DND-41 (cell line): ENCODE results near the gene SGTA.

Experiments used
- ATAC-seq: fragments of 200-7000 bp; cut with Tn5 transposase; 3 replicates; pipeline ENCODE4 v1.9.1; 2021; ENCODE audit warnings: low read depth; ENCODE audit not compliant: insufficient read depth
- DNase-seq: peaks from one replicate; pipeline ENCODE4 v3.0.0-alpha.2; 2020
- H2AFZ ChIP-seq: 2 replicates; pipeline ENCODE4 v1.6.0; 2012; ENCODE audit warnings: low read depth, low read length
- H3K27ac ChIP-seq: 2 replicates; pipeline ENCODE4 v1.5.1; 2012; ENCODE audit warnings: low read length, inconsistent platforms
- H3K27me3 ChIP-seq: fragments of 200-600 bp; sonication (generic); 2 replicates; pipeline ENCODE4 v1.6.0; 2012; ENCODE audit warnings: low read length, mild to moderate bottlenecking, inconsistent platforms; ENCODE audit not compliant: insufficient read depth, poor library complexity
- H3K36me3 ChIP-seq: 2 replicates; pipeline ENCODE4 v1.5.1; 2012; ENCODE audit warnings: low read length, inconsistent platforms; ENCODE audit not compliant: insufficient read depth
- H3K4me1 ChIP-seq: 2 replicates; pipeline ENCODE4 v1.5.1; 2012; ENCODE audit warnings: mild to moderate bottlenecking, low read length; ENCODE audit not compliant: insufficient read depth
- H3K4me2 ChIP-seq: 2 replicates; pipeline ENCODE4 v1.6.0; 2012; ENCODE audit warnings: mild to moderate bottlenecking, moderate library complexity, low read length, inconsistent platforms; ENCODE audit not compliant: insufficient read depth
- H3K4me3 ChIP-seq, 2 experiments: fragments of 200-600 bp in 1 of 2; shearing (Covaris generic) in 1 of 2; 2 replicates each; pipeline ENCODE4 v1.5.1; 2012 to 2016; ENCODE audit warnings: inconsistent platforms in 2 of 2, low read length in 2 of 2, mild to moderate bottlenecking in 2 of 2, low read depth in 1 of 2, moderate library complexity in 1 of 2
- H3K79me2 ChIP-seq: 2 replicates; pipeline ENCODE4 v1.6.0; 2012; ENCODE audit warnings: low read length, inconsistent platforms; ENCODE audit not compliant: insufficient read depth
- H3K9ac ChIP-seq: 2 replicates; pipeline ENCODE4 v1.6.0; 2012; ENCODE audit warnings: low read depth, mild to moderate bottlenecking, inconsistent platforms, low read length, moderate library complexity
- H3K9me3 ChIP-seq: 2 replicates; pipeline ENCODE4 v1.5.1; 2012; ENCODE audit warnings: low read length, moderate library complexity, mild to moderate bottlenecking, inconsistent platforms; ENCODE audit not compliant: insufficient read depth, severe bottlenecking
- H4K20me1 ChIP-seq: 2 replicates; pipeline ENCODE4 v1.6.0; 2012; ENCODE audit warnings: low read length; ENCODE audit not compliant: insufficient read depth
- EZH2 ChIP-seq: IDR thresholded peaks from 3 replicates; pipeline ENCODE4 v1.6.1; 2012; ENCODE audit warnings: borderline replicate concordance, low read depth, mild to moderate bottlenecking, moderate library complexity, low read length, inconsistent platforms; ENCODE audit not compliant: severe bottlenecking
- TF ChIP-seq, protein P1 (sequence below): IDR thresholded peaks from 2 replicates; pipeline ENCODE4 v1.5.1; 2012; ENCODE audit warnings: borderline replicate concordance, low read length, moderate library complexity, mild to moderate bottlenecking; ENCODE audit not compliant: poor library complexity, severe bottlenecking; ENCODE audit errors: extremely low read depth

Gene SGTA

GRCh38 chr19:2797280-2797679 is 14.2 kb upstream of the SGTA start:
- Histone ChIP-seq H3K4me2 (no peak overlapping the region), H3K9me3 (no peaks in the 10 kb centered on the region), H3K4me1 (no peaks in the 10 kb centered on the region), H4K20me1 (peaks cover 20% of the 10 kb centered on the region), H3K9ac (no peak overlapping the region), H3K79me2 (peaks cover 4% of the 10 kb centered on the region; the same call in 1 of the 2 replicates), H3K4me3 (no peak overlapping the region), H3K27ac (no peak overlapping the region), H3K27me3 (no peaks in the 10 kb centered on the region), H2AFZ (no peak overlapping the region), H3K36me3 (peaks cover 90% of the 10 kb centered on the region)
- DNase-seq (no peak), ATAC-seq (no peak)
- no peak for TF ChIP-seq EZH2
- TF ChIP-seq, protein P1, sequence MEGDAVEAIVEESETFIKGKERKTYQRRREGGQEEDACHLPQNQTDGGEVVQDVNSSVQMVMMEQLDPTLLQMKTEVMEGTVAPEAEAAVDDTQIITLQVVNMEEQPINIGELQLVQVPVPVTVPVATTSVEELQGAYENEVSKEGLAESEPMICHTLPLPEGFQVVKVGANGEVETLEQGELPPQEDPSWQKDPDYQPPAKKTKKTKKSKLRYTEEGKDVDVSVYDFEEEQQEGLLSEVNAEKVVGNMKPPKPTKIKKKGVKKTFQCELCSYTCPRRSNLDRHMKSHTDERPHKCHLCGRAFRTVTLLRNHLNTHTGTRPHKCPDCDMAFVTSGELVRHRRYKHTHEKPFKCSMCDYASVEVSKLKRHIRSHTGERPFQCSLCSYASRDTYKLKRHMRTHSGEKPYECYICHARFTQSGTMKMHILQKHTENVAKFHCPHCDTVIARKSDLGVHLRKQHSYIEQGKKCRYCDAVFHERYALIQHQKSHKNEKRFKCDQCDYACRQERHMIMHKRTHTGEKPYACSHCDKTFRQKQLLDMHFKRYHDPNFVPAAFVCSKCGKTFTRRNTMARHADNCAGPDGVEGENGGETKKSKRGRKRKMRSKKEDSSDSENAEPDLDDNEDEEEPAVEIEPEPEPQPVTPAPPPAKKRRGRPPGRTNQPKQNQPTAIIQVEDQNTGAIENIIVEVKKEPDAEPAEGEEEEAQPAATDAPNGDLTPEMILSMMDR, result no peak

GRCh38 chr19:2796659-2797266 is 13.7 kb upstream of the SGTA start:
- no peak for TF ChIP-seq EZH2
- TF ChIP-seq, protein P1, result no peak
- no peaks in the 10 kb centered on the region for H3K4me1 ChIP-seq
- H3K4me3 ChIP-seq, result no peak overlapping the region
- H3K4me2 ChIP-seq, result no peak overlapping the region
- no peak overlapping the region for H2AFZ ChIP-seq
- H3K9ac ChIP-seq, result no peak overlapping the region
- no peak for ATAC-seq
- DNase-seq, result no peak
- no peak overlapping the region for H3K27ac ChIP-seq
- peaks cover 18% of the 10 kb centered on the region for H4K20me1 ChIP-seq
- no peaks in the 10 kb centered on the region for H3K27me3 ChIP-seq
- H3K9me3 ChIP-seq, result no peaks in the 10 kb centered on the region
- peaks cover 92% of the 10 kb centered on the region for H3K36me3 ChIP-seq
- peaks cover 5% of the 10 kb centered on the region; the same call in 1 of the 2 replicates for H3K79me2 ChIP-seq

GRCh38 chr19:2795827-2796658 is 13.0 kb upstream of the SGTA start:
- H2AFZ ChIP-seq, result no peak overlapping the region
- peaks cover 18% of the 10 kb centered on the region for H4K20me1 ChIP-seq
- no peak overlapping the region for H3K9ac ChIP-seq
- peaks cover 10% of the 10 kb centered on the region; the same call in 1 of the 2 replicates for H3K79me2 ChIP-seq
- no peaks in the 10 kb centered on the region for H3K27me3 ChIP-seq
- no peaks in the 10 kb centered on the region for H3K9me3 ChIP-seq
- no peak overlapping the region for H3K4me3 ChIP-seq
- ATAC-seq (no peak), DNase-seq (no peak)
- no peak overlapping the region for H3K4me2 ChIP-seq
- peaks cover 92% of the 10 kb centered on the region for H3K36me3 ChIP-seq
- no peaks in the 10 kb centered on the region for H3K4me1 ChIP-seq
- TF ChIP-seq, protein P1, result no peak
- no peak for TF ChIP-seq EZH2
- H3K27ac ChIP-seq, result no peak overlapping the region
